GM18498 (cell line): ENCODE data around the gene GTF2H4.

Experiments used
- ATAC-seq: cut with Tn5 transposase; IDR thresholded peaks from one replicate; pipeline ENCODE4 v1.9.1; 2021; ENCODE audit warnings: mild to moderate bottlenecking, moderate library complexity; ENCODE audit not compliant: unreplicated experiment

The GTF2H4 gene

DNA sequence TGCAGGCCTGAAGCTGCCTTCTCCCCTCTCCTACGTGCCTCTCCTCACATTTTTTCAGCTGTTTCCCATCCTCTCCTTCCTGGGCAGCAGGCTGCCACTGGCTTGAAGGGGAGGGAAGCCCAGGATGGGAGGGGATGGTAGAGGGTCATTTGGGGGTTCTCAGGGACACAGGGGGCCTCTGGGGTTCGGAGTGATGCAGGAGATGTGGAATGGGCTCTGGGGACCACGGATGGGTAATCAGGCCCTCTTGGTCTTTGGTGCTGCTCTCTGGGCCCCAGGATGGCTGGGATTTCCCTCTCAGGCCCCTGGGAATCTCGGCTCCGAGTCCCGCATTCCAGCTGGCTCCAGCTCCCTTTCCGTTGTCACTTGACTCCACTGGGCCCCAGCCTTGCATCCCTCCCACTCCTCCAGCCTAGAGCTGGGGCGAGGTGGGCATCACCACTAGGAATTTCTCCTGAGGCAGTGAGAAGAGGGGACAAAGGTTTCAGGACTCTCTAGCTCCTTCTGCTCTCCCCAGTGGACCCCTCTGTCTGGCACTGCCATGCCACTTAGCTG, 25.7 kb upstream of the GTF2H4 start:
- no peak for ATAC-seq

DNA sequence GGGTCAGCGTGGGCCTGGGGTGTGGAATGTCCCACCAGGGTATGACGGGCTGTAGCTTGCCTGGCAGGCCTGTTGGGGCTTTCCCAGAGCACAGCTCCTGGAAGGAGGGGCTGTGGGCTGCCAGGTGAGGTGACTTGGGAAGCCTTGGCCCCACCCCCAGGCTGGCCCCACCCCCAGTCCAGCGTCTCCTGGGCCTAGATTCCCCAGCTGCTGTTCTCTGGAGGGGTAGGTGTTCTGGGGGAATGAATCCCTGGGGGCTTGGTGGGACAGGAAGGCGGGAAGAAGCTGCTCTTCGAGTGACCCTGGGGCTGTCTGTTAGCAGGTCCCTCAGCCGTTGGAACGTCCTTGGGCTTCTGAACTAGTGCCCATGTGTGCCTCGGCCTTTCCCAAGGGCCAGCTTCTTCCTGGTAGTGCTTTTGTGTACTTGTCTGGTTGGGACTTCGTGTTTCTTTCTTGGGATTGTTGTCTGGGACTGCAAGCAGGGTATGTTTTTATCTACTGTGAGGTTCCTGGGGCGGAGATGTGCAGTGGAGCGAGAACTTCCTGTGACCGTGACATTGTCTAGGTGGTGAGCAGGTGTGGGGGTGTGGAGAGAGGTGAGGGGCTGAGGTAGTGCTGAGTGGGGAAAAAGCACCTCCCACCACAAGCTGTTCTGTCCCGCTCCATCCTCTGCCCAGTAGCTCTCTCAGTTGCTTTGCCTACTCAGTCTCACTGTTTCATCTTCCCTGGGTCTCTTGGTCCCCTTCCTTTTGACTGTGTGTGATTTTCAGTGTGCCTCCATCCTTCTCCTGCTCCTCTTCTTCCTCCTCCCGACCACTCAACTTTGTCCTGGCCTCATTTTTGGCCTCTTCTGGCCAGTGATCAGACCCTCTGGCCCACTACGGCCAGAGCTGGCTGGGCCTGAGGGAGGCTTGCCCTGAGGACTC, 25.0 kb upstream of the GTF2H4 start:
- ATAC-seq: no peak

GRCh38 chr6:30883685-30884520, 24.1 kb upstream of the GTF2H4 start, which contains the start of gene DDR1:
Gene DDR1 (plus strand): TSS chr6:30884519. CDS start chr6:30888730, 4,211 bp downstream.
- no peak for ATAC-seq

DNA sequence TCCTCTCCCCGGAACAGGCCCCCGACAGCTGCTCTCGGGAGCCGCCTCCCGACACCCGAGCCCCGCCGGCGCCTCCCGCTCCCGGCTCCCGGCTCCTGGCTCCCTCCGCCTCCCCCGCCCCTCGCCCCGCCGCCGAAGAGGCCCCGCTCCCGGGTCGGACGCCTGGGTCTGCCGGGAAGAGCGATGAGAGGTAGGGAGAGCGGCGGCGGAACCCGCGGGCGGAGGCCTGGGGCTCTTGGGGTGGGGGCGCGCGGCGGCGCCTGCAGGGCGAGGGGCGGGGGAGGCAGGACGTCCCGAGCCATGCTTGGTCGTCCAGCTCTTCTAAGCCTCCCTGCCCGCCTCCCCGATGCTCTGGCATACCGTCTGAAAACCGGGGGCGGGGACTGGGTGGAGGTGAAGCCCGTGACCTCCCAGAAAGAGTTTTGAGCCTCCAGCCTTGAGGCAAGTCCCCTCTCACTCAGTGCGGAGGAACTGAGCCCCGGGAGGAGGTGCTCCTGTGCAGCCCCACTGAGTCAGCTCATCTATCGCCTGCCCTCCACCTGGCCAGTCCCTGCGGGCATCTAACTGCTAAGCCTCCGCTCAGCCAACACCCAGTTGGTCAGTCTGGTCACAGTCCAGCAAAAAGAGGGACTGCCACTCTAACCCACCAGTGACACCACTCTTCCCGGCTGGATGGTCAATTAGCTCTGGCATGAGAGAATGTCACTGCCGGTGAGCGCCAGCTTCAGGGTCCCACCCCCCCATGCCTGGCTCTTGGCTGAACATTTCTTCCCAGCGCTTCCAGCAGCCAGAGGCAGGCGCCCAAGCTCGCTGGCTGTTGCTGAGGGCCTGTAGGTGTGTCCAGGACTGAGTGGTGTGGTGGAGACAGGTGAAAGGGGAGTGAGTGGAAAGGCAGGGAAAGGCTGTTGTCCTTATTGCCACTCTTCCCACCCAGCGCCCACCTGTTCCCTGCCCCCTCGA, 23.2 kb upstream of the GTF2H4 start:
- no peak for ATAC-seq

GRCh38 chr6:30885481-30885998, 22.5 kb upstream of the GTF2H4 start:
- no peak for ATAC-seq

- ATAC-seq: no peak
These were observed 21.8 kb upstream of the GTF2H4 start for GRCh38 chr6:30885999-30886896.

GRCh38 chr6:30886897-30887255, 21.1 kb upstream of the GTF2H4 start:
- ATAC-seq: no peak

GRCh38 chr6:30887901-30888815, 19.8 kb upstream of the GTF2H4 start:
- no peak for ATAC-seq

GRCh38 chr6:30888816-30889495, 19.1 kb upstream of the GTF2H4 start:
- ATAC-seq: no peak

GRCh38 chr6:30889496-30889885, 18.5 kb upstream of the GTF2H4 start:
- ATAC-seq: no peak

DNA sequence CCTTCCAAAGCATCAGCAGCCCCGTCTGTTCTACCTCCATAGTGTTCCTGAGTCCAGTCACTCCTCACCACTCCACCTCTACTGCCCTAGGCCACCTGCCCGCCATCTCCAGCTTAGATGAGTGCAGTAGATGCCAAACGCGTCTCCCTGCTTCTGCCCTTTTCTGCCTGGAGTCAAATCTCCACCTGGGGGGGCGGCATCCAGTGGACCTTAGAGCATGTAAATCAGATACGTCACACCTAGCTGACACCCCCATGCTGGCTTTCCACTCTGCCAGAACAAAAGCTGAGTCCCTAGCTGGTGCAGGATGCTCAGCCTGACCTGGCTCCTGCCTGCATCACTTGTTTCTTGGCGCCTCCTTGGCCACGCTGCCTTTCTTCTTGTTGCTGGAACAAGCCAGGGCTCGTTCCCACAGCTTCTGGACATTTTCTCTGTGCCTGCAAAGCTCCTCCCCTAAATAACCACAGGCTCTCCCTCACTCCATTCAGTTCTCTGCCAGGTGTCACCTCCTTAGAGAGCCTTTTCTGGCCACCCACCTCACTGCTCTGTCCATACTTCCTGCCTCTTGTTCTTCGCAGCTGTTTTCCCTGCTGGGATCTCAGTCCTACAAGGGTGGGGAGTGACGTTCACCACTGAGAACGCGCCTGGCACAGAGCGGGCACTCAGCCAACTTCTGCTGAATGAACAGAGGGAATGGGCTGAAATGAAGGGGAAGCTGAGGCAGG, 17.9 kb upstream of the GTF2H4 start:
- ATAC-seq: no peak

DNA sequence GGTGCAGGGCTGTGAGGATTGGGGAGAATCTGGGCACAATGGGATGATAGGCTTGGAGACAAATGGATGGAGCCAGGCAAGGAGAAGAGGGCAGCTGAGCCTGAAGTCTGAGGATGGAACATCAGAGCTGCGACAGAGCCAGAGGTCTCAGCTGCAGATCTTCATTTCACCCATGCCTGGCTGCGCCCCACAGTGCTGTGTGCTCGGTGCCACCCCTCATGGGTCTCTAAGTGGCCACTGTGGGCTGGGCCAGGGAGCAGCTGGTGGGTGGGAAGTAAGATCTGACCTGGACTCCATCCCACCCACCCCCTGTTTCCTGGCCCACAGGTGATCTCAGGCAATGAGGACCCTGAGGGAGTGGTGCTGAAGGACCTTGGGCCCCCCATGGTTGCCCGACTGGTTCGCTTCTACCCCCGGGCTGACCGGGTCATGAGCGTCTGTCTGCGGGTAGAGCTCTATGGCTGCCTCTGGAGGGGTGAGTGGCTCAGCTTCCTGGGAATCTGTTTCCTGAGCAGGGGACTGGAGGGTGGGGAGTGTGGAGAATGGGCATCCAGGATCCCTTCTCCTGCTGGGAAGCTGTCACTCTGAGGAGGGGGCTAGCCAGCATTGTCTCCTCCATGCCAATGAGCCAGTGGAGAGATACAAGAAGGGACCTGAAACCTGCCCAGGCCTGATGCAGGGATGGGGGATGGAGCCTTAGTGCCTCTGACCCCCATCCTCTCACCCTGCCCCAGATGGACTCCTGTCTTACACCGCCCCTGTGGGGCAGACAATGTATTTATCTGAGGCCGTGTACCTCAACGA, 17.2 kb upstream of the GTF2H4 start:
- ATAC-seq: no peak

- no peak for ATAC-seq
These were observed 16.6 kb upstream of the GTF2H4 start for GRCh38 chr6:30891450-30891723.

- ATAC-seq: no peak
These were observed 16.0 kb upstream of the GTF2H4 start for GRCh38 chr6:30891816-30892538.

GRCh38 chr6:30893001-30893591, 14.9 kb upstream of the GTF2H4 start:
- ATAC-seq: no peak
